Osteocyte (in vitro differentiated cells): ENCODE measurements around the gene MUC5B. TPM values are rescaled to one million over a fixed set of nuclear protein-coding genes. Genes with fewer than 3 reads are reported as not detected.

Experiments
- DNase-seq: peaks from one replicate; pipeline ENCODE4 v3.0.0; 2021; ENCODE audit warnings: mixed read lengths; ENCODE audit not compliant: unreplicated experiment; ENCODE audit errors: extremely low spot score
- H3K27ac Mint-ChIP-seq: one replicate; pipeline ENCODE4 v1.8.0; 2021; ENCODE audit warnings: mild to moderate bottlenecking, mixed read lengths; ENCODE audit not compliant: unreplicated experiment
- H3K27me3 Mint-ChIP-seq: one replicate; pipeline ENCODE4 v1.8.0; 2021; ENCODE audit warnings: mixed read lengths; ENCODE audit not compliant: unreplicated experiment
- H3K36me3 Mint-ChIP-seq: one replicate; pipeline ENCODE4 v1.8.0; 2021; ENCODE audit warnings: mixed read lengths; ENCODE audit not compliant: unreplicated experiment
- H3K4me1 Mint-ChIP-seq: one replicate; pipeline ENCODE4 v1.8.0; 2021; ENCODE audit warnings: mixed read lengths; ENCODE audit not compliant: unreplicated experiment
- H3K4me3 Mint-ChIP-seq: one replicate; pipeline ENCODE4 v1.8.0; 2021; ENCODE audit warnings: mild to moderate bottlenecking, moderate library complexity, mixed read lengths; ENCODE audit not compliant: unreplicated experiment
- H3K9me3 Mint-ChIP-seq: one replicate; pipeline ENCODE4 v1.8.0; 2021; ENCODE audit warnings: mixed read lengths; ENCODE audit not compliant: unreplicated experiment
- total RNA-seq: library from RNA; stranded (reverse); gene quantifications from 2 replicates; pipeline ENCODE4 v1.2.1, GENCODE V29; 2021
- TF ChIP-seq, protein P1 (sequence below): fragments of 200-600 bp; sonication (generic); IDR thresholded peaks from 2 replicates; pipeline ENCODE4 v1.5.0; 2021; ENCODE audit warnings: antibody characterized with exemption, mild to moderate bottlenecking, moderate library complexity

Gene MUC5B
- total RNA-seq, 1 donor from 2014 or later: not detected

DNA sequence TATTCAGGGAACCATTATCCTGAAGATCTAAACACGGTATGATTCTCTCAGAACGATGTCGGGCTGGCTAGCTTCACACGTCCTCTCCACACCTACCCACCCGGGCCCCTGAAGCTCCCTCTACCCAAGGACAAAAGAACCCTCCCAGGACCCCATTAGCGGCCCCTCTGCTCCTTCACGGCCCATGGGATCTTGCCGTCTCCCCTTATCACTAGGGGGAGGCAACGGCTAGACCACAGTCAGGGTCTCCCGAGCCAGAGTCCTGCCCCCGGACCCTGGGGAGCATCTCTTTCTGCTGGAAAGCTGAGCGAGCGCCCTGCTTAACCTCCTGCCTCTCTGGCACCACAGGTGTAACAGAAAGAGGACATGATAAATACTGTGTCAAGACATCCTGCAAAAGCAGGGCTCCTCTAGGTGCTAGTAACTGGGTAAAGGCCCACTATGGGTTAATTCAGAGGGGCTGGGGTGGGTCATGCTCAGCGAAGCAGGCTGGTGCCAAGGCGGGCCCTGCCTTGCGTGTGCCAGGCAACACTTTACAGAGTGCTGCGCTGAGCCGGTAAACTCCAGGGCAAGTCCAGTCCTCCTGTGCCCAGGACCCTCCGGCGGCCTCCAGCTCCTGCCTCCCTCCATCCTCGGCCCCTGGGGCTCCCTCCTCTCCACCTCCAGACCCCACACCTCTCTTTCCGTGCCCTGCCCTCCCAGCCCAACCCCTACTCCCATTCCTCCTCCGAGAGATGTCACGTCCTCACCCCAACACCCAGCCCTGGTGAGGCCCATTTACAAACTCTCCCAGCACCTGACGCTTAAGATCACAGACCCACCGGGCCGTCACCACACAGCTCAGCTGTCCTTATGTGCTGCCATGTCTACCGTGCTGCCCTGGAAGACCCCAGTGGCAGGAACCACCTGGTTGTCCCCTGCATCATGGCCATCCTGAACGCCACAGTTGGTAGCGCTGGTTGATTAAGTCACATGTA is 83.6 kb downstream of the MUC5B start:
- Mint-ChIP-seq H3K27me3 (no peaks in the 10 kb centered on the region), H3K36me3 (peaks cover 5% of the 10 kb centered on the region), H3K4me3 (no peak overlapping the region), H3K27ac (no peak overlapping the region), H3K9me3 (peaks cover 8% of the 10 kb centered on the region), H3K4me1 (peaks cover 53% of the 10 kb centered on the region)
- TF ChIP-seq, protein P1, sequence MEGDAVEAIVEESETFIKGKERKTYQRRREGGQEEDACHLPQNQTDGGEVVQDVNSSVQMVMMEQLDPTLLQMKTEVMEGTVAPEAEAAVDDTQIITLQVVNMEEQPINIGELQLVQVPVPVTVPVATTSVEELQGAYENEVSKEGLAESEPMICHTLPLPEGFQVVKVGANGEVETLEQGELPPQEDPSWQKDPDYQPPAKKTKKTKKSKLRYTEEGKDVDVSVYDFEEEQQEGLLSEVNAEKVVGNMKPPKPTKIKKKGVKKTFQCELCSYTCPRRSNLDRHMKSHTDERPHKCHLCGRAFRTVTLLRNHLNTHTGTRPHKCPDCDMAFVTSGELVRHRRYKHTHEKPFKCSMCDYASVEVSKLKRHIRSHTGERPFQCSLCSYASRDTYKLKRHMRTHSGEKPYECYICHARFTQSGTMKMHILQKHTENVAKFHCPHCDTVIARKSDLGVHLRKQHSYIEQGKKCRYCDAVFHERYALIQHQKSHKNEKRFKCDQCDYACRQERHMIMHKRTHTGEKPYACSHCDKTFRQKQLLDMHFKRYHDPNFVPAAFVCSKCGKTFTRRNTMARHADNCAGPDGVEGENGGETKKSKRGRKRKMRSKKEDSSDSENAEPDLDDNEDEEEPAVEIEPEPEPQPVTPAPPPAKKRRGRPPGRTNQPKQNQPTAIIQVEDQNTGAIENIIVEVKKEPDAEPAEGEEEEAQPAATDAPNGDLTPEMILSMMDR: no peak
- no peak for DNase-seq

DNA sequence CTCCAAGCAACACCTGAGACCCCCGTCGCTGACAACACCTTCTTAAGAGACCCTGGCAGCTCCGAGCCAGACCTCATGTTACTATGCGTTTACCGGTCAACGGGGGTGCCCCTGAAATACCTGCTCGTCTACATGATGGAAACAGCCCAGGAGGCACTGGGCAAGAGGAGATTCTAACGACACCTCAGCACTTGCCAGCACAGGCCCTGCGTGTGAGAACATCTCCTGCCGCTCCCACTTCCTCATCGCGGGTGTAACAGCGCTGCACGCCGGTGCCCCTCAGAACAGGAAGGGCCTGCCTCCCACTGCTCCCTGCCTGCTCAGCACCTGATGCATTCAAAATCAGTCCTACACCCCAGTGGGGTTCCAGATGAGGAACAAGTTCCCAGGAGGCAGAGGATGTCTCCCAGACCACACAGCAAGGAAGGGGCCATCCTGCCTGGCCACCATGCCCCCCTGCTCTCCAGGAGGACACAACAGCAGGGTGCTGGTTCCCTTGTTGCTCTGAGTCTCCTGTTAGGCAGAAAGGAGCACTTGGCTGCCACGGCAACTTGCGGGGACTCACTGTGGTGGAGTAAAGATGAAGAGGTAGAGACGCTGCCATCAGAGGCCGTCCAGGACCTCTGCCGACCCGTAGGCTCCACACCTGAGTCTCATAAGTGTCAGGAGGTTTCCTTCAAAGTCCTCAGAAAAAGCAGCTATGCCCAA is 84.5 kb downstream of the MUC5B start:
- Mint-ChIP-seq H3K9me3 (peaks cover 17% of the 10 kb centered on the region), H3K36me3 (peaks cover 5% of the 10 kb centered on the region), H3K27me3 (peaks cover 6% of the 10 kb centered on the region), H3K27ac (no peak overlapping the region), H3K4me1 (peaks cover 51% of the 10 kb centered on the region), H3K4me3 (no peak overlapping the region)
- TF ChIP-seq, protein P1: no peak
- peak; percentile 73 for DNase-seq

DNA sequence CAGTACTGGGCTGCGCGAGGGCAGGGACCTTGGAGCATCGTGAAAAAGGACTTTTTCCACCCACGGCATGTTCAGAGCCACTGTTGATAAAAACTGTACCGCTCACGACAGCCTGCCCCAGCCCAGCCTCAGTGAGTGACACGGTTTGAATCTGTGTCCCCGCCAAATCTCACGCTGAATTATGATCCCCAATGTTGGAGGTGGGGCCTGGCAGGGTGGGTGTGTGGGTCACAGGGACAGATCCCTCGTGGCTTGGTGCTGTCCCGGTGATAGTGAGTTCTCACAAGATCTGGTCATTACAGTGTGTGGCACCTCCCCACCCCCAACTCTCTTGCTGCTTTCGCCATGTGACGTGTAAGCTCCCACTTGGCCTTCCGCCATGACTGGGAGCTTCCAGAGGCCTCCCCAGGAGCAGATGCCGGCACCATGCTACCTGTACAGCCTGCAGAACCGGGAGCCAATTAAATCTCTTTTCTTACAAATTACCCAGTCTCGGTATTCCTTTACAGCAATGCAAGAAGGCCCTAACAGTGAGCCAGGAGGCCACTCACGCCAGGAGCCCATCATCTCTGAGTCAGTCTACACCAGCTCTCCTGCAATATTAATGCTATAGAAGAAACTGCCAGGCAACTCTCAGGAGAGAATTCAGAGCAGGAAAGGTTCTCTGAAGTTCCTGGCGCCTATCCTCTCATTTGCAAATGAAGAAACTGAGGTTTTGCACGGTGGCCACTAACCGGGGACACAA is 85.3 kb downstream of the MUC5B start:
- Mint-ChIP-seq H3K4me1 (peaks cover 47% of the 10 kb centered on the region), H3K27ac (peak overlapping the region; percentile 31), H3K9me3 (peaks cover 21% of the 10 kb centered on the region), H3K27me3 (peaks cover 11% of the 10 kb centered on the region), H3K36me3 (peaks cover 5% of the 10 kb centered on the region), H3K4me3 (peak overlapping the region; percentile 72)
- TF ChIP-seq, protein P1: no peak
- DNase-seq: peak; percentile 71

DNA sequence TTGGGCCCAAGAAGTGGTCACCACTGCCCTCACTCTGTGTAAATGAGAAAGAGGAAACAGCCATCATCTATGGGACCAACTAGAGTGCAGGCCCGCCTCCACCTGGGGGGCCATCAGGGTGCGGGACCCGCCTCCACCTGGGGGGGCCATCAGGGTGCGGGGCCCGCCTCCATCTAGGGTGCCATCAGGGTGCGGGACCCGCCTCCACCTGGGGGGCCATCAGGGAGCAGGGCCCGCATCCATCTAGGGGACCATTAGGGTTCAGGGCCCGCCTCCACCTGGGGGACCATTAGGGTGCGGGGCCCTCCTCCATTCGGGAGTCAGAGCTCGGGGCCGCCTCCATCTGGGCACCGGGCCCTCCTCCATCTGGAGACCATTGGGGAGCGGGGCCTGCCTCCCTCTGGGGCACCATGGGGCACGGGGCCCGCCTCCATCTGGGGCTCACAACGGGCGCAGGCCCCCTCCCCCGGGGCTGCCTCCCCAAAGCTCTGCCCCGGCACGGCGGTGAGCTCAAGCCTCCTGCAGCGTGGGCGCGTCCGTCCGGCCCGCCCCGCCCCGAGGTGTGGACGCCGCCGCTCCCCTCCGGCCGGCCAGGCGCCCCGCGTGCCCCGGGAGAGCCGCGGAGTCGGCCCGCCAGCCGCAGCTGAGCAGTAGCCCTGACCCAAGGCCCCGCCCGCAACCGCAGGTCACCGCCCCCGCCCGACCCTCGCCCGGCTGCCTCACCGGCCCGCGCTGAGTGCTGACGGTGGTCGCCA is 86.1 kb downstream of the MUC5B start:
- Mint-ChIP-seq H3K9me3 (peaks cover 28% of the 10 kb centered on the region), H3K4me1 (peaks cover 41% of the 10 kb centered on the region), H3K36me3 (peaks cover 5% of the 10 kb centered on the region), H3K27me3 (peaks cover 18% of the 10 kb centered on the region), H3K4me3 (peak overlapping the region; percentile 72), H3K27ac (no peak overlapping the region)
- no peak for DNase-seq
- TF ChIP-seq, protein P1: no peak
